ENCODE results near the gene ZNF641.
A peak's percentile ranks its signal among the peaks of the same experiment; 100 is the strongest.

Gene ZNF641

DNA sequence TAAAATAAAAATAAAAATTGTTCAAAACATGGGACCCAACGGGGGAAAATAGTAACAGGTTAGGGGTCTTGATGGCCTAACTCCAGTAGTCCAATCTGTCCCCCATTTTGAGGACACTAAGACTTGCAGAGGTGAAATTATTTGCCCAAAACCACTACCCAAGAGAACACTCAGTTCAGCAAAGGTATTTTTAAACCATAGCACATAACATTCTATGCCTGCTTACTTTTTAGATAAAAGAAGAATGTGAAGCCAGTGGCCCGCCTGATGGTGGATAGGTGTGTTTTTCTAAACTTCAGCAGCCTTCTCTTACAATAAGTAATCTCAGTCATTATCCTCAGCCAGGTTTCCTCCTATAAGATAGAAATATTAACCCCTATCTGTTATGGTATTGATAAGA, 45.5 kb downstream of the ZNF641 start (continued):
- no peak for TF ChIP-seq TCF4 (CRISPR knock-in tag; IDR thresholded peaks at IDR 0.05; ENCODE audit: borderline replicate concordance)

DNA sequence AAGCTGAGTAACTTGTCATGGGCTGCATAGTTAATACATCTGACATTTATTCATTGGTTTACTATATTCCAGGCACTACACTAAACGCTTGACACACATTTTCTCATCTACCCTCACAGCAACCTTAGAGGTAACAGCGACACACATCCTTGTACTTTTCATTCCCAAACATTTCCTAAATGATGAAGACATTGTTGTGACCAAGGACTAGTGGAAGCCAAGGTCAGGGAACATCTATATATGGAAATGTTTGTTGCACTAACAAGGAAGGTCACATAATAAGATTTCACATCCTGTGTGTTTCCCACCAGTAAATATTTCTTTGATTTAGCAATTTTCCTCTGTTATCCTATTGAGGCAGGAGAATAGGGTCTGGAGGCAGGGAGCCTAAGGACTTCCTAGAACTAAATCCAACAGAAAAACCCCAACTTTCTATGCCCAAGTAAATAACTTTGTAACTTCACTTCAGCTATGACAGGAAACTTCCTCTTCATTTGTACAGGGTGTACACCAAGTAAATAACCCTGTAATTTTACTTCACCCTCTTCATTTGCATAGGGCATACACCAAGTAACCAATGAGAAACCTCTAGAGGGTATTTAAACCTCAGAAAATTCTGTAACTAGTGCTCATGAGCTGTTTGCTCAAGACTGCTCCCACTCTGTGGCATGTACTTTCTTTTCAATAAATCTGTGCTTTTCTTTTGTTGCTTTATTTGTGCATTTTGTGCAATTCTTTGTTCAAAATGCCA, 48.4 kb downstream of the ZNF641 start:
- TF ChIP-seq, protein P1, sequence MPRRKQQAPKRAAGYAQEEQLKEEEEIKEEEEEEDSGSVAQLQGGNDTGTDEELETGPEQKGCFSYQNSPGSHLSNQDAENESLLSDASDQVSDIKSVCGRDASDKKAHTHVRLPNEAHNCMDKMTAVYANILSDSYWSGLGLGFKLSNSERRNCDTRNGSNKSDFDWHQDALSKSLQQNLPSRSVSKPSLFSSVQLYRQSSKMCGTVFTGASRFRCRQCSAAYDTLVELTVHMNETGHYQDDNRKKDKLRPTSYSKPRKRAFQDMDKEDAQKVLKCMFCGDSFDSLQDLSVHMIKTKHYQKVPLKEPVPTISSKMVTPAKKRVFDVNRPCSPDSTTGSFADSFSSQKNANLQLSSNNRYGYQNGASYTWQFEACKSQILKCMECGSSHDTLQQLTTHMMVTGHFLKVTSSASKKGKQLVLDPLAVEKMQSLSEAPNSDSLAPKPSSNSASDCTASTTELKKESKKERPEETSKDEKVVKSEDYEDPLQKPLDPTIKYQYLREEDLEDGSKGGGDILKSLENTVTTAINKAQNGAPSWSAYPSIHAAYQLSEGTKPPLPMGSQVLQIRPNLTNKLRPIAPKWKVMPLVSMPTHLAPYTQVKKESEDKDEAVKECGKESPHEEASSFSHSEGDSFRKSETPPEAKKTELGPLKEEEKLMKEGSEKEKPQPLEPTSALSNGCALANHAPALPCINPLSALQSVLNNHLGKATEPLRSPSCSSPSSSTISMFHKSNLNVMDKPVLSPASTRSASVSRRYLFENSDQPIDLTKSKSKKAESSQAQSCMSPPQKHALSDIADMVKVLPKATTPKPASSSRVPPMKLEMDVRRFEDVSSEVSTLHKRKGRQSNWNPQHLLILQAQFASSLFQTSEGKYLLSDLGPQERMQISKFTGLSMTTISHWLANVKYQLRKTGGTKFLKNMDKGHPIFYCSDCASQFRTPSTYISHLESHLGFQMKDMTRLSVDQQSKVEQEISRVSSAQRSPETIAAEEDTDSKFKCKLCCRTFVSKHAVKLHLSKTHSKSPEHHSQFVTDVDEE (CRISPR knock-in tag; IDR thresholded peaks at IDR 0.05): no peak
- TF ChIP-seq ARNTL (CRISPR knock-in tag; IDR thresholded peaks at IDR 0.05; ENCODE audit: borderline replicate concordance, low read depth) (no peak), ZNF8 (CRISPR knock-in tag; IDR thresholded peaks at IDR 0.05) (no peak)
- ATAC-seq: no peak

DNA sequence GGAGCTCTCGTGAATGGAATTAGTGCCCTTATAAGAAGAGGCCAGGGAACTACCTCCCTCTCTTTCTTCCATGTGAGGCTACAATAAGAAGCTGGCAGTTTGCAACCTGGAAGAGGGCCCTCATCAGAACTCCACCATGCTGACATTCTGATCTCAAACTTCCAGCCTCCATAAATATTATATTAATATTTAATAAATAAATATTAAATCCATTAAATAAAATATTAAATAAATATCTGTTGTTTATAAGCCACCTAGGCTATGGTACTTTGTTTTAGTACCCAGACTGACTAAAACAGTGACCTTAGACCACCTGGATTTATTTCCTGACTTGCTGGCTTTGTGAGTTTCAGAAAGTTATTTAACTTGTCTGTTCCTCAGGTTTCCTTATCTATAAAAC, 49.9 kb downstream of the ZNF641 start:
- TF ChIP-seq ZNF8 (CRISPR knock-in tag; IDR thresholded peaks at IDR 0.05) (no peak), ZC3H10 (CRISPR knock-in tag; IDR thresholded peaks at IDR 0.05) (no peak), TCF4 (CRISPR knock-in tag; IDR thresholded peaks at IDR 0.05; ENCODE audit: borderline replicate concordance) (no peak), TOX (CRISPR knock-in tag; IDR thresholded peaks at IDR 0.05; ENCODE audit: borderline replicate concordance) (no peak), ZFP3 (CRISPR knock-in tag; IDR thresholded peaks at IDR 0.05) (no peak), PPARA (CRISPR knock-in tag; IDR thresholded peaks at IDR 0.05; ENCODE audit: borderline replicate concordance) (no peak), ARNTL (CRISPR knock-in tag; IDR thresholded peaks at IDR 0.05; ENCODE audit: borderline replicate concordance, low read depth) (no peak)
- TF ChIP-seq, protein P2, sequence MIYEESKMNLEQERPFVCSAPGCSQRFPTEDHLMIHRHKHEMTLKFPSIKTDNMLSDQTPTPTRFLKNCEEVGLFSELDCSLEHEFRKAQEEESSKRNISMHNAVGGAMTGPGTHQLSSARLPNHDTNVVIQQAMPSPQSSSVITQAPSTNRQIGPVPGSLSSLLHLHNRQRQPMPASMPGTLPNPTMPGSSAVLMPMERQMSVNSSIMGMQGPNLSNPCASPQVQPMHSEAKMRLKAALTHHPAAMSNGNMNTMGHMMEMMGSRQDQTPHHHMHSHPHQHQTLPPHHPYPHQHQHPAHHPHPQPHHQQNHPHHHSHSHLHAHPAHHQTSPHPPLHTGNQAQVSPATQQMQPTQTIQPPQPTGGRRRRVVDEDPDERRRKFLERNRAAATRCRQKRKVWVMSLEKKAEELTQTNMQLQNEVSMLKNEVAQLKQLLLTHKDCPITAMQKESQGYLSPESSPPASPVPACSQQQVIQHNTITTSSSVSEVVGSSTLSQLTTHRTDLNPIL (CRISPR knock-in tag; IDR thresholded peaks at IDR 0.05; ENCODE audit: low read depth): no peak
- TF ChIP-seq, protein P3, sequence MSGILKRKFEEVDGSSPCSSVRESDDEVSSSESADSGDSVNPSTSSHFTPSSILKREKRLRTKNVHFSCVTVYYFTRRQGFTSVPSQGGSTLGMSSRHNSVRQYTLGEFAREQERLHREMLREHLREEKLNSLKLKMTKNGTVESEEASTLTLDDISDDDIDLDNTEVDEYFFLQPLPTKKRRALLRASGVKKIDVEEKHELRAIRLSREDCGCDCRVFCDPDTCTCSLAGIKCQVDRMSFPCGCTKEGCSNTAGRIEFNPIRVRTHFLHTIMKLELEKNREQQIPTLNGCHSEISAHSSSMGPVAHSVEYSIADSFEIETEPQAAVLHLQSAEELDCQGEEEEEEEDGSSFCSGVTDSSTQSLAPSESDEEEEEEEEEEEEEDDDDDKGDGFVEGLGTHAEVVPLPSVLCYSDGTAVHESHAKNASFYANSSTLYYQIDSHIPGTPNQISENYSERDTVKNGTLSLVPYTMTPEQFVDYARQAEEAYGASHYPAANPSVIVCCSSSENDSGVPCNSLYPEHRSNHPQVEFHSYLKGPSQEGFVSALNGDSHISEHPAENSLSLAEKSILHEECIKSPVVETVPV (CRISPR knock-in tag; IDR thresholded peaks at IDR 0.05): no peak
- TF ChIP-seq, protein P4, sequence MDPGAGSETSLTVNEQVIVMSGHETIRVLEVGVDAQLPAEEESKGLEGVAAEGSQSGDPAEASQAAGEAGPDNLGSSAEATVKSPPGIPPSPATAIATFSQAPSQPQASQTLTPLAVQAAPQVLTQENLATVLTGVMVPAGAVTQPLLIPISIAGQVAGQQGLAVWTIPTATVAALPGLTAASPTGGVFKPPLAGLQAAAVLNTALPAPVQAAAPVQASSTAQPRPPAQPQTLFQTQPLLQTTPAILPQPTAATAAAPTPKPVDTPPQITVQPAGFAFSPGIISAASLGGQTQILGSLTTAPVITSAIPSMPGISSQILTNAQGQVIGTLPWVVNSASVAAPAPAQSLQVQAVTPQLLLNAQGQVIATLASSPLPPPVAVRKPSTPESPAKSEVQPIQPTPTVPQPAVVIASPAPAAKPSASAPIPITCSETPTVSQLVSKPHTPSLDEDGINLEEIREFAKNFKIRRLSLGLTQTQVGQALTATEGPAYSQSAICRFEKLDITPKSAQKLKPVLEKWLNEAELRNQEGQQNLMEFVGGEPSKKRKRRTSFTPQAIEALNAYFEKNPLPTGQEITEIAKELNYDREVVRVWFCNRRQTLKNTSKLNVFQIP (CRISPR knock-in tag; IDR thresholded peaks at IDR 0.05; ENCODE audit: borderline replicate concordance, low read depth): no peak

DNA sequence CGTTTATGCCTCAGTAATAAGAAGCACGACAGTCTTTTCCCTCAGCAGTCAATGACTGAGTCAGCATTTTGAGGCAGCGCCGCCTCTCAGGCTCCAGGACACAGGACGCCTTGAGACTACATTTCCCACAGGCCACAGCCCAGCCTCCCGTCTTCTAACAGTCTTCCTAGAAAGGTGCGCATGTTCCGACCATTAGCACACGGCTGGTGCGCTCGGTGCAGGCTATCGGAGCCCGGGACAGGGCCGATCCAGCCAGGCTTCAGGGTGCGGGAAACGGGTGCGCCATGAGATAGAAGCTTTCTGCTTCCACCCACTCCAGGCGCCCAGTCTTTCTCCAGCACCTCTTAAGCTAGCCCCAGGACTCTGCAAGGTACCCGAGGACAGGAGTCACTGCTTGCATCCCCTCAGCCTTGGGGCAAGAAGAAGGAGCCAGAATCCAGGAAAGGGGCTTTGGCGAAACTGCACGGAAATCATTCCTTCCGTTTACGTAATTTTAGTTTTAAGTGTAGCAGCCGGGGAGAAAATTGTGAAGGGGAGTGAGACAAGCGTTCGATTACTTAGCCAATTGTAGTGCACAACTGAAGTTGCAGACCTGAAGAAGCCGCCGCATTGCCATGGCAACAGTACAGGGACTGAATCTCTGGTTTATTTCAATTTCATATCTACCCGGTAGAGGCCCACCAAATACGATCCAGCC, 54.0 kb downstream of the ZNF641 start:
- TF ChIP-seq, protein P4 (CRISPR knock-in tag; IDR thresholded peaks at IDR 0.05; ENCODE audit: borderline replicate concordance, low read depth): no peak
- TF ChIP-seq, protein P2 (CRISPR knock-in tag; IDR thresholded peaks at IDR 0.05; ENCODE audit: low read depth): no peak
- TF ChIP-seq ZC3H10 (CRISPR knock-in tag; IDR thresholded peaks at IDR 0.05) (no peak), ARNTL (CRISPR knock-in tag; IDR thresholded peaks at IDR 0.05; ENCODE audit: borderline replicate concordance, low read depth) (no peak), ZFP3 (CRISPR knock-in tag; IDR thresholded peaks at IDR 0.05) (no peak), ESRRG (CRISPR knock-in tag; IDR thresholded peaks at IDR 0.05) (no peak), ZFP30 (CRISPR knock-in tag; IDR thresholded peaks at IDR 0.05) (no peak), GLIS3 (CRISPR knock-in tag; IDR thresholded peaks at IDR 0.05) (no peak), TCF4 (CRISPR knock-in tag; IDR thresholded peaks at IDR 0.05; ENCODE audit: borderline replicate concordance) (no peak), ISL1 (CRISPR knock-in tag; IDR thresholded peaks at IDR 0.05) (no peak), OSR1 (CRISPR knock-in tag; IDR thresholded peaks at IDR 0.05) (no peak), RARB (CRISPR knock-in tag; IDR thresholded peaks at IDR 0.05) (no peak), PPARA (CRISPR knock-in tag; IDR thresholded peaks at IDR 0.05; ENCODE audit: borderline replicate concordance) (no peak), CSDC2 (CRISPR knock-in tag; IDR thresholded peaks at IDR 0.05) (no peak), ZNF70 (CRISPR knock-in tag; IDR thresholded peaks at IDR 0.05) (no peak), TOX (CRISPR knock-in tag; IDR thresholded peaks at IDR 0.05; ENCODE audit: borderline replicate concordance) (no peak)
- TF ChIP-seq, protein P3 (CRISPR knock-in tag; IDR thresholded peaks at IDR 0.05): no peak
- peak; percentile 100 for ATAC-seq

More for the DNA sequence above, 49.9 kb downstream of the ZNF641 start:
- no peak for ATAC-seq

Data from SK-N-SH treated with all-trans-retinoic acid at 6 μM for 48 hours (cell line).